GM18502 (cell line): ENCODE data around the gene ATG5.

Experiments
- ATAC-seq: cut with Tn5 transposase; IDR thresholded peaks from one replicate; pipeline ENCODE4 v1.9.1; 2021; ENCODE audit warnings: mild to moderate bottlenecking; ENCODE audit not compliant: unreplicated experiment, poor library complexity

Gene ATG5

GRCh38 chr6:106227612-106228507, 97.7 kb downstream of the ATG5 start:
- no peak for ATAC-seq

DNA sequence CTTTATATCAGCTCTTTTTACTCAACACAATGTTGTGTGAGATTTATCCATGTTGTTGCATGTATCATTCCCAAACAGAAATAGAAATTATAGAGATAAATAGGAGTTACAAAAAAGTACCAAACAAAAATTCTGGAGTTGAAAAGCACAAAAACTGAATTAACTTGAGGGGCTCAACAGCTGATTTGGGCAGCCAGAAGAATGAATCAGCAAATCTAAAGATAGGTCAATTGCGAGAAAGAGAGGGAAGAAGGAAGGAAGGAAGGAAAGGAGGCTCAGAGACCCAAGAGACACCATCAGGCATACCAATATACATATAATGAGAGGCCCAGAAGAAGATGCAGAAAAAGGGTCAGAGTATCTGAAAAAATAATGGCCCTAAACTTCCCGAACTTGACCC, 98.9 kb downstream of the ATG5 start:
- no peak for ATAC-seq

GRCh38 chr6:106225581-106225980, 100.0 kb downstream of the ATG5 start:
- no peak for ATAC-seq

GRCh38 chr6:106223300-106223930, 102.1 kb downstream of the ATG5 start:
- no peak for ATAC-seq

GRCh38 chr6:106220485-106220884, 105.1 kb downstream of the ATG5 start:
- peak; percentile 82 for ATAC-seq

DNA sequence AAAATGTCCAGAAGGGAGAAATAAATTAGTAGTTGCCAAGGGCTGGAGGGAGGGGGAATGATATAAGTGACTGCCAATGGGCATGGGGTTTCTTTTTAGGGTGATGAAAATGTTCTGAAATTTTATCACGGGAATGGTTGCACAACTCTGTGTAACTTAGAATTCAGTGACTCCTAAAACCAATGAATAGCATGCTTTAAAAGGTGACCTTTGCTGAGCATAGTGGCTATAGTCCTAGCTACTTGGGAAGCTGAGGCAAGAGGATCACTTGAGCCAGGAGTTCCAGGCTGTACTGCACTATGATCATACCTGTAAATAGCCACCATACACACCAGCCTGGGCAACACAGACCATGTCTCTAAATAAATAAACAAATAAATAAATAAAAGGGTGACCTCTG, 109.0 kb downstream of the ATG5 start:
- no peak for ATAC-seq

- no peak for ATAC-seq
Observed at GRCh38 chr6:106215608-106216007, 110.0 kb downstream of the ATG5 start.

GRCh38 chr6:106214531-106214930, 111.0 kb downstream of the ATG5 start:
- ATAC-seq: no peak

GRCh38 chr6:106213660-106214289, 111.8 kb downstream of the ATG5 start:
- ATAC-seq: no peak

- no peak for ATAC-seq
Observed at GRCh38 chr6:106212576-106212975, 113.0 kb downstream of the ATG5 start.

DNA sequence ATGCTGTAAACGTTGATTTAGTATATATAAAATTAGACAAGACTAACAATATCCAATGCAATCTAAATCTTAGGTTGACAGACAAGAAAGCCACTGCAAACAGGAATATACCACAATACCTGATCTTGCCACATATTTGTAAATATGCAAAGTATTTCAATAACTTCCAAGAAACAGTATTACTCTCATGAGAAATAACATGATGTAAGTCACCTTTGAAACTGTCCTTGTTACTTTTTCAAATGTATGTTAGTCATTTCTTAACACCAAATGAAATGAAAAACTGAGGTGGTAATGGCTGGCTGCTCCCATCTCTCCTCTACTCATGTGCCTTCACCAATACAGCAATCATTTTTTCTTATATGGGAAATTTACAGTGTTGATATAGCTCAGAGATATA, 118.7 kb downstream of the ATG5 start:
- peak; percentile 74 for ATAC-seq

- ATAC-seq: no peak
Observed at GRCh38 chr6:106204961-106205360, 120.6 kb downstream of the ATG5 start.

DNA sequence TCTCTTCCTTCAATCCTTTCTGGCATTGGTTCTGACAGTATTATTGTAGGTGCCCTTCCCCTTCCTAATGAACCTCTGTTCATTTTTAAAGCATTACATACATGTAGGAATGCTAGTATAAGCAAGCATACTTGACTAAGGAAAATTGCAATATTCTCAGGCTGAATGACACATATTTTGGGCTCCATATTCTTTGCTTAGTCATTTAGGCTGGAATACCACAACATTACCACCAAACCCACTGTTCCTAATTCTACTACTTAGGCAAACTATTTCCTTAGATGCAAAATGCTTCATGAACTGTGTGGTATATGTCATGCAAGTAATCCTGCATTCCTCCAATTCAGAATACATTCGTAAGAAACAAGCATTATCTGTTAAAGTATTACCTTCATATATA, 125.6 kb downstream of the ATG5 start:
- no peak for ATAC-seq

DNA sequence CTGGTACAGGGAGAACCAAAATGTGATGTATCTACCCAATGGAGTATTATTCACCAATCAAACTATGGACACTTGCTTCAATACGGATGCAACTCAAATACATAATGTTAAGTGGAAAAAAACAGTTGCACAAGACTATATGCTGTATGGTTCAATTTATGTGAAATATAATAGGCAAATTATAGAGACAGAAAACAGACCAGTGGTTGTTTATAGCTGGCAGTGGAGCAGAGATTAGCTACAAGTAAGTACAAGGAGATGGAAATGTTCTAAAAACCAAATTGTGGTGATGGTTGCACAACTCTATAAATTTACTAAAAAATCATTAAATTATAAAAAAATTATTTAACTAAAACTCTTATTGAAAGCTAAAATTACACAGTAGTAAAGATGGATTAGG, 126.2 kb downstream of the ATG5 start:
- no peak for ATAC-seq

GRCh38 chr6:106197441-106197840, 128.1 kb downstream of the ATG5 start:
- ATAC-seq: no peak

DNA sequence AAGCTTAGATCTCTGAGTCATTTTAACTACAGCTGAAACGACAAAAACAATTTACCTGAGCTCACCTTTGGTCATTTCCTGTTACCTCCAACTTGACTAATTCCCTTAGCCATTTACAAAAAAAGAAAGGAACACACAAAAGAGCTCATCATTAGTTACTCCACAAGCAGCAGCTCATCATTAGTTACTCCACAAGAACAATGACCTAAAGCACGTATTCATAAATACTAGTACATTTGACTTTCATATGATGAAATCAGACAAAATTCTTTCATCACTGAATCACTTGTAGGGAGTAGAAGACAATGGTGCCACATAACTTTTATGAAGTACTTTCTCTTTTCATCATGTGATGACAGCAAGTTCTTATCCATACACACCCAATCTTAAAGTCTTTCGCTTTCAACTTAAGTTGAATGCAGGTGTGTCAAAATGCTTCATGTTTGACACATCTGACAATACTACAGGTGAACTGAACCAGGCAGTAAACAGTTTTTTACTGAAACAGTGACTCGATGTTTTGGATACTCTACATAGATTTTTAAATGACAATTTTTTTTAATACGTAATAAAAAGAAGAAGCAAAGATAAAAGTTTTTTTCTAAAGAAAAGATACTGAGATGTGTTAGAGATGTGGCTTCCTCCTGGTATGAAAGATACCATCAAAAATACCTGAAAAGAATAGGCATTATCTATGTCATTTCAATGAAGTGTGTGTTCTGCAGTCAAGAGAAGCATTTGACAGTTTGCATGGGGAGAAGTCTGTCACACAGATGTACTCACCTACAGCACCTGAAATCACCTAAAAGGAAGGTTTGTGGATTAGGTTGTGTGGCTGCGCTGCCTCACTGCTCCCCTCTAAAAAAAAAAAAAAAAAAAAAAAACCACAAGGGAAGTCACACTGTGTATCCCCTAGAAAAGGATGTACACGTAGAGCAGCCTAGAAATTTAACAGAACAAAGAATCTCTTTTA, 130.3 kb downstream of the ATG5 start:
- no peak for ATAC-seq

DNA sequence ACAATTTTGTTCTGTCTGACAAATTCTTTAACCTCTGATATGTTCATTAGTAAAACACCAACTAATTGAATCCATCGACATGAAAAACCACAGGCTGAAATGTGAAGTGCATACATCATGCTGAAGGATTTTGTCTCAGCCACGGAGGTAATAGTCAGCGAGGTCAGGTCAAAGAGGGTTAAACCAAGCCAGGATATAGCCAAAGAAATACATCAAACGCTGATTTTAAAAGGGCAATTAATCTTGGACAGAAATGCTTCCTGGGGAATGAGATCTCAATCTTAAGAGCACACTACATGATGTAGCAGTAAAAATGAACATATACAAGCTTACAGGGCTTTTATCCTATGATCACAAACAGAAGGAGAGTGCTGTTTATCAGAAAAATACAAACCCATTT, 132.7 kb downstream of the ATG5 start:
- ATAC-seq: no peak

DNA sequence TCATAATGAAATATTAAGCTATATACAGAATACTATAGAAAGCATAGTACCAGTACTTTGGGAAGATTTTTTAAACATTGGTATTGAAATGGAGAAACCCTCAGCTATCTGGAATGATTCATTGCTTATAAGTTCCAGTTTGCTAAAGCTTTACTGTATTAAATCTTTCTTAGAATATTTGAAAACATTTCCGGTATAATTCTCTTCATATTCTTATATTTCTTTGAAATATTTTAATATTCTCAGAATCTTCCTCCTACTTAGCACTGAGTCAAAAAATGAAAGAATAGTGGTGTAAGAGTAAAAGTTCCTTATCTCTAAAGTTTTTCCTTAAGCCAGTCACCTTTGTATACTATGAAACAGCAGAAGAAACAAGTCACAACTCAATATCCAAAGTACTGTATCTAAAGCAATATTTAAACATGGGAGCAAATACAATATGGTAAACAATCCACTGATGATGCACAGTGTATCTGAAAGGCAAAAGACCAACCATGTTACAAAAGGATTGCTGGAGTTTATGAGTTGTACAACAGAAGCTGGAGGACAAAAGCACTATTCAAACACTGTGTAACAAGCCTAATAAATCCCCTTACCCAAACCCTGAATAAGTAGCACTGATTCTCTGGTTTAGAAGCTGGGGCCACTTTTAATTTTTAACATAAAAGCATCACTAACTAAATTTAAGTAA, 137.3 kb downstream of the ATG5 start:
- no peak for ATAC-seq

GRCh38 chr6:106187424-106187982, 138.1 kb downstream of the ATG5 start:
- ATAC-seq: no peak
